Astrocyte of the hippocampus (primary cell): ENCODE results near the gene PFKFB3.

Experiments used
- DNase-seq: peaks from one replicate; pipeline ENCODE4 v3.0.0; 2011; ENCODE audit warnings: low read depth, low spot score

Gene PFKFB3

DNA sequence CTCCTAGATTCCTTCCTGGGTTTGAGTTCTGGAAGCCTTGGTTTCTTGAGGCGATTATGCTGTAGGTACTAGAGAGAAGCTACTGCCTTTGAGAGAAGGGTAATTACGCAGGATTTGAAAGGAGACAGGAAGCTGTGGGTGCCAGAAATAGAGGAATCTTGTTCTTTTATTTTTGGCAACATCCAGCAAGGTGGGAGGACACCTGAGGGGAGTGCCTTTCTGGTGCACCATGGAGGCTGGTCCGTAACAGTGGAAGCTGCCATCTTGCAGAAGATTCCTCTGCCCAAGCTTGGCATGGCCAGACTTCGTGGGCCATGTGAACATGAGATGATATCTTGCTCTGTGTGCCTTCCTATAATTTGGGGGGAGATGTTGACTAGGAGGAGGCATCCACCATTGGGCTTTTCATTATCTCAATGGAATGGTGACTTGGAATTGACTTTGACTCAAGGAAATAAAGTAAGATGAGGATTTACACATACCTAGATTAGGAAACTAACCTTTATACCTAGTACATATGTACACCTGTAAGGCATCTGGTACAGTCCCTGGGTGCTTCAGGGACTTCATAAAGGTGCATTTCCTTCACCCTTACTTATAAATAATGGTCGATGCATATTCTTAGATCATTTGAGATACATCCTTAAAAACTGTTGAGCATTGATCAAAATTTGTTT is 98.2 kb downstream of the PFKFB3 start:
- no peak for DNase-seq

- DNase-seq, result no peak
These were observed 98.8 kb downstream of the PFKFB3 start for GRCh38 chr10:6301488-6302075.
